Measurements from ENCODE around the gene KCNS3.

Gene KCNS3

GRCh38 chr2:17878281-17879136 is at the start of gene KCNS3:
Gene KCNS3, plus strand, starts transcription at chr2:17878667. Its CDS starts 52,342 bp downstream, at chr2:17931009.
- peak; percentile 67 for DNase-seq

- peak; percentile 95 for DNase-seq
Observed at GRCh38 chr2:17830053-17831034, 48.1 kb upstream of the KCNS3 start.

GRCh38 chr2:17835516-17835915 is 43.0 kb upstream of the KCNS3 start:
- no peak for DNase-seq

GRCh38 chr2:17839959-17840358 is 38.5 kb upstream of the KCNS3 start:
- no peak for DNase-seq

- DNase-seq, result no peak
Observed at GRCh38 chr2:17843457-17843856, 35.0 kb upstream of the KCNS3 start.

- DNase-seq, result no peak
Observed at GRCh38 chr2:17845806-17846205, 32.7 kb upstream of the KCNS3 start.

GRCh38 chr2:17846676-17847075 is 31.8 kb upstream of the KCNS3 start:
- no peak for DNase-seq

- DNase-seq, result no peak
Observed at GRCh38 chr2:17847236-17847635, 31.2 kb upstream of the KCNS3 start.

GRCh38 chr2:17849275-17849674 is 29.2 kb upstream of the KCNS3 start:
- no peak for DNase-seq

GRCh38 chr2:17850151-17850550 is 28.3 kb upstream of the KCNS3 start:
- no peak for DNase-seq

GRCh38 chr2:17851731-17852585 is 26.5 kb upstream of the KCNS3 start:
- peak; percentile 73 for DNase-seq

- no peak for DNase-seq
Observed at GRCh38 chr2:17853799-17854198, 24.7 kb upstream of the KCNS3 start.

GRCh38 chr2:17857021-17857420 is 21.4 kb upstream of the KCNS3 start:
- DNase-seq, result no peak

- no peak for DNase-seq
Observed at GRCh38 chr2:17858064-17858463, 20.4 kb upstream of the KCNS3 start.

GRCh38 chr2:17863539-17863938 is 14.9 kb upstream of the KCNS3 start:
- DNase-seq, result no peak

GRCh38 chr2:17864676-17865075 is 13.8 kb upstream of the KCNS3 start:
- no peak for DNase-seq

GRCh38 chr2:17867133-17867532 is 11.3 kb upstream of the KCNS3 start:
- no peak for DNase-seq

- DNase-seq, result no peak
Observed at GRCh38 chr2:17869128-17869527, 9.3 kb upstream of the KCNS3 start.

GRCh38 chr2:17871639-17872038 is 6.8 kb upstream of the KCNS3 start:
- DNase-seq, result no peak

- no peak for DNase-seq
Observed at GRCh38 chr2:17873021-17873420, 5.4 kb upstream of the KCNS3 start.

- DNase-seq, result no peak
Observed at GRCh38 chr2:17876590-17876989, 1.9 kb upstream of the KCNS3 start.

GRCh38 chr2:17877811-17878280 is 621 bp upstream of the KCNS3 start:
- DNase-seq, result no peak

Measured in islet precursor cell (in vitro differentiated cells).